WTC11 (cell line): ENCODE measurements around the gene EIF5B. TPM values are rescaled to one million over a fixed set of nuclear protein-coding genes. Genes with fewer than 3 reads are reported as not detected.

Source experiments
- ATAC-seq: fragments of 200-7000 bp; cut with Tn5 transposase; 2 replicates; pipeline ENCODE4 v1.10.0; 2021; ENCODE audit warnings: mild to moderate bottlenecking, moderate library complexity
- CTCF ChIA-PET: fragments of 300-600 bp; sonication (Branson Sonifier 250); formaldehyde crosslinking; loops from one replicate; lab custom pipeline; 2021; ENCODE audit warnings: antibody characterized with exemption; lab: Charles Lee
- POLR2A ChIA-PET: fragments of 350-600 bp; sonication (Branson Sonifier 250); formaldehyde crosslinking; loops from one replicate; lab custom pipeline; 2021; ENCODE audit warnings: antibody characterized with exemption; lab: Charles Lee
- DNase-seq: peaks from one replicate; pipeline ENCODE4 v3.0.0; 2021; ENCODE audit warnings: low spot score
- H3K27ac Mint-ChIP-seq: 2 replicates; pipeline ENCODE4 v1.8.0; 2021; ENCODE audit warnings: mixed read lengths
- H3K27me3 Mint-ChIP-seq: 2 replicates; pipeline ENCODE4 v1.8.0; 2021; ENCODE audit warnings: low read depth, mild to moderate bottlenecking, moderate library complexity, mixed read lengths
- H3K36me3 Mint-ChIP-seq: 2 replicates; pipeline ENCODE4 v1.8.0; 2021; ENCODE audit warnings: mixed read lengths
- H3K4me1 Mint-ChIP-seq: 2 replicates; pipeline ENCODE4 v1.8.0; 2022; ENCODE audit warnings: mixed read lengths
- H3K4me3 Mint-ChIP-seq: 2 replicates; pipeline ENCODE4 v1.8.0; 2021; ENCODE audit warnings: mild to moderate bottlenecking, moderate library complexity, mixed read lengths
- H3K9me3 Mint-ChIP-seq: 2 replicates; pipeline ENCODE4 v1.8.0; 2021; ENCODE audit warnings: mixed read lengths
- ATF1 ChIP-seq: sonication (generic); formaldehyde crosslinking; IDR thresholded peaks from 2 replicates; pipeline ENCODE4 v1.8.1; 2023; ENCODE audit warnings: mild to moderate bottlenecking, moderate library complexity, missing genetic modification reagents
- EMX1 ChIP-seq: fragments of 250-450 bp; sonication (Bioruptor Pico); IDR thresholded peaks from 2 replicates; pipeline ENCODE4 v1.8.0; 2021; ENCODE audit warnings: mild to moderate bottlenecking
- FOXJ3 ChIP-seq: sonication (generic); formaldehyde crosslinking; IDR thresholded peaks from 2 replicates; pipeline ENCODE4 v1.9.0; 2021; ENCODE audit warnings: missing genetic modification reagents, mild to moderate bottlenecking, borderline replicate concordance
- FOXP4 ChIP-seq: sonication (generic); formaldehyde crosslinking; IDR thresholded peaks from 2 replicates; pipeline ENCODE4 v1.8.0; 2022; ENCODE audit warnings: mild to moderate bottlenecking, missing genetic modification reagents
- HMGXB4 ChIP-seq: sonication (generic); formaldehyde crosslinking; IDR thresholded peaks from 2 replicates; pipeline ENCODE4 v1.8.1; 2023; ENCODE audit warnings: mild to moderate bottlenecking, moderate library complexity, missing genetic modification reagents
- NFYB ChIP-seq: sonication (generic); formaldehyde crosslinking; conservative IDR thresholded peaks from 2 replicates; pipeline ENCODE4 v1.8.0; 2022; ENCODE audit warnings: low read depth, missing genetic modification reagents
- PRDM15 ChIP-seq: sonication (generic); formaldehyde crosslinking; IDR thresholded peaks from 2 replicates; pipeline ENCODE4 v1.8.0; 2022; ENCODE audit warnings: missing genetic modification reagents
- RORB ChIP-seq: fragments of 250-450 bp; sonication (Bioruptor Pico); IDR thresholded peaks from 2 replicates; pipeline ENCODE4 v1.9.0; 2021; ENCODE audit warnings: mild to moderate bottlenecking
- SP1 ChIP-seq: sonication (generic); formaldehyde crosslinking; conservative IDR thresholded peaks from 2 replicates; pipeline ENCODE4 v1.8.1; 2022; ENCODE audit warnings: missing genetic modification reagents
- TP53 ChIP-seq: sonication (generic); formaldehyde crosslinking; IDR thresholded peaks from 2 replicates; pipeline ENCODE4 v1.8.1; 2023; ENCODE audit warnings: mild to moderate bottlenecking, missing genetic modification reagents
- USF1 ChIP-seq: sonication (generic); formaldehyde crosslinking; IDR thresholded peaks from 2 replicates; pipeline ENCODE4 v1.8.0; 2022; ENCODE audit warnings: mild to moderate bottlenecking, missing genetic modification reagents
- USF2 ChIP-seq: sonication (generic); formaldehyde crosslinking; IDR thresholded peaks from 2 replicates; pipeline ENCODE4 v1.8.1; 2023; ENCODE audit warnings: mild to moderate bottlenecking, missing genetic modification reagents, moderate library complexity
- ZNF138 ChIP-seq: sonication (generic); formaldehyde crosslinking; conservative IDR thresholded peaks from 2 replicates; pipeline ENCODE4 v1.8.1; 2022; ENCODE audit warnings: mild to moderate bottlenecking, moderate library complexity, missing genetic modification reagents
- ZNF396 ChIP-seq: fragments of 250-450 bp; sonication (Bioruptor Pico); IDR thresholded peaks from 2 replicates; pipeline ENCODE4 v1.8.0; 2021; ENCODE audit warnings: mild to moderate bottlenecking, moderate library complexity, borderline replicate concordance
- ZNF423 ChIP-seq: fragments of 250-450 bp; sonication (Bioruptor Pico); IDR thresholded peaks from 2 replicates; pipeline ENCODE4 v2.1.2; 2022; ENCODE audit warnings: mild to moderate bottlenecking, moderate library complexity
- ZNF512 ChIP-seq: sonication (generic); formaldehyde crosslinking; IDR thresholded peaks from 2 replicates; pipeline ENCODE4 v1.8.1; 2022; ENCODE audit warnings: missing genetic modification reagents, borderline replicate concordance
- total RNA-seq: library from RNA; stranded (reverse); gene quantifications from 3 replicates; pipeline ENCODE4 v1.2.3, GENCODE V29; 2021

Gene EIF5B
- total RNA-seq, 1 experiment from 2014 or later = 68.8 TPM

- ATAC-seq (no peak; the same call in 1 of the 2 replicates), DNase-seq (no peak)
- Mint-ChIP-seq H3K27ac (peak overlapping the region; percentile 91; the same call in 1 of the 2 replicates), H3K9me3 (no peaks in the 10 kb centered on the region), H3K36me3 (peaks cover 76% of the 10 kb centered on the region), H3K4me3 (no peak overlapping the region), H3K4me1 (peaks cover 7% of the 10 kb centered on the region), H3K27me3 (no peaks in the 10 kb centered on the region)
- CTCF ChIA-PET = no interaction called here
- POLR2A ChIA-PET = no interaction called here
- no peak for TF ChIP-seq SP1 (CRISPR knock-in tag)
- no peak for TF ChIP-seq ZNF423 (CRISPR knock-in tag)
- TF ChIP-seq FOXJ3 (CRISPR knock-in tag) = no peak
- TF ChIP-seq USF2 (CRISPR knock-in tag) = no peak
- no peak for TF ChIP-seq ZNF396 (CRISPR knock-in tag)
Measured at GRCh38 chr2:99397266-99397920, 60.2 kb downstream of the EIF5B start.

- POLR2A ChIA-PET = no interaction called here
Measured at GRCh38 chr2:99398303-99398702, 61.1 kb downstream of the EIF5B start.

GRCh38 chr2:99399063-99399462 is 61.9 kb downstream of the EIF5B start:
- H3K4me1 Mint-ChIP-seq = peaks cover 24% of the 10 kb centered on the region
- no peaks in the 10 kb centered on the region for H3K9me3 Mint-ChIP-seq
- no peaks in the 10 kb centered on the region for H3K27me3 Mint-ChIP-seq
- ATAC-seq (no peak), DNase-seq (no peak)
- H3K36me3 Mint-ChIP-seq = peaks cover 81% of the 10 kb centered on the region
- CTCF ChIA-PET = no interaction called here
- H3K27ac Mint-ChIP-seq = no peak overlapping the region
- no peak overlapping the region for H3K4me3 Mint-ChIP-seq
- POLR2A ChIA-PET = no interaction called here
- no peak for TF ChIP-seq ATF1 (CRISPR knock-in tag)
- no peak for TF ChIP-seq HMGXB4 (CRISPR knock-in tag)
- TF ChIP-seq FOXP4 (CRISPR knock-in tag) = no peak
- TF ChIP-seq USF1 = no peak
- no peak for TF ChIP-seq NFYB
- no peak for TF ChIP-seq ZNF138 (CRISPR knock-in tag)
- no peak for TF ChIP-seq EMX1 (CRISPR knock-in tag)

More at GRCh38 chr2:99398303-99398702, 61.1 kb downstream of the EIF5B start:
- Mint-ChIP-seq H3K36me3 (peaks cover 81% of the 10 kb centered on the region), H3K27ac (peak overlapping the region; percentile 59), H3K4me3 (no peak overlapping the region), H3K4me1 (peaks cover 16% of the 10 kb centered on the region), H3K27me3 (no peaks in the 10 kb centered on the region), H3K9me3 (no peaks in the 10 kb centered on the region)
- ATAC-seq (no peak), DNase-seq (no peak)
- TF ChIP-seq TP53 (CRISPR knock-in tag) (no peak), ZNF396 (CRISPR knock-in tag) (no peak), ZNF512 (no peak), RORB (CRISPR knock-in tag) (no peak), PRDM15 (no peak)
- CTCF ChIA-PET = no interaction called here
